ENCODE results near the gene KLHDC3.

The KLHDC3 gene

DNA sequence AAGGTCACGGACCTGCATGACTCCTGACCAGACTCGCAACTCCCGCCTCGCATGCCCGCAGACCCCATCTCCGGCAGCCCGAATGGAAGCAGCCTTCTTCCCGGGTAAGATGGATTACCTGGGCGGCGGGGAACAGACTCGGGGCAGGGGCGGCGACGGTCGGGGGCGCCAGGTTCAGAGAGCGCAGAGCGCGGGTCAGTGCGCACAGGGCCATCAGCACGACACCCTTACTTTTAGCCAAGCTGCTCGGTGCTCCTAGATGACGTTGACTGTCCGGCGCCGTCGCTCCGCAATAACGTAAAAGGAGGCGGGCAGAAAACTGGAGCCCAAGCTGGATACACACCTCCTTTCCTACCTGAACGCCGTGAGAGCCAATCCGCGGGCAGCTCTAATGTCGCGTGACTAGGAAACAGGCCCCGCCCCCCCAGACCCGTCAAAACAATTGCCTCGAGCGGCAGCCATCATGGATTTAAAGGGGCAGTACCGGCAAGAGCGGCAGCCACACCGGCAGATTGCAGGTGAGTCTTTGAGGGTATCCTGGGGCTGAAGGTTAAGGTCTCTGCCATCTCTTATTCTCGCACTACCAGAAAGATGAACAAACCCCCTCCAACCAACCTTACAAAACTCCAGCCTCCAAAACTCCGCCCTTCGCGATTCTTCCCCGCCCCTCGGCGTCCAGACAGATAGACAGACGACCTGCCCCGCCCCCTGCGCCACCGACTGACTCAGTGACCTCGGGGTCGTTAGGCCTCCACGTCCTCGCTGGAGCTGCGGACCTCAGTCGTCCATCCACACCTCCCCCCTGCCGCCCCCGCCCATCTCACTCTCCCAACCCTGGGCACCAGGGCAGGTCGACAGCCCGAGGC is 45.4 kb downstream of the KLHDC3 start, which contains the start of the genes KLC4 and MRPL2:
KLC4 (plus strand) TSS at position 464 of the 866 bp plus-strand sequence. CDS start 1,705 bp downstream, outside the sequence.
MRPL2 (minus strand) TSS at position 267 of the 866 bp plus-strand sequence; CDS start at position 214, 53 bp downstream.
- Histone ChIP-seq H3K27me3 (ENCODE audit: control insufficient read depth, insufficient read depth, low read length) (no peaks in the 10 kb centered on the region), H3K9ac (ENCODE audit: low read depth, low read length) (peak within 1 kb of the TSS; percentile 88), H3K4me1 (ENCODE audit: control insufficient read depth, insufficient read depth, low read length) (peaks cover 6% of the 10 kb centered on the region), H3K9me3 (ENCODE audit: control insufficient read depth, insufficient read depth, low read length) (no peaks in the 10 kb centered on the region), H3K4me3 (ENCODE audit: low read depth, low read length) (peak within 1 kb of the TSS; percentile 98), H3K36me3 (ENCODE audit: control insufficient read depth, insufficient read depth, low read length) (peaks cover 29% of the 10 kb centered on the region), H3K27ac (ENCODE audit: low read depth, low read length) (peak within 1 kb of the TSS; percentile 95)

GRCh38 chr6:43060034-43060754 is 46.1 kb downstream of the KLHDC3 start:
- Histone ChIP-seq H3K4me1 (ENCODE audit: control insufficient read depth, insufficient read depth, low read length) (peaks cover 6% of the 10 kb centered on the region), H3K9ac (ENCODE audit: low read depth, low read length) (peak overlapping the region; percentile 84; the same call in 1 of the 2 replicates), H3K9me3 (ENCODE audit: control insufficient read depth, insufficient read depth, low read length) (no peaks in the 10 kb centered on the region), H3K27me3 (ENCODE audit: control insufficient read depth, insufficient read depth, low read length) (no peaks in the 10 kb centered on the region), H3K27ac (ENCODE audit: low read depth, low read length) (peak overlapping the region; percentile 95), H3K36me3 (ENCODE audit: control insufficient read depth, insufficient read depth, low read length) (peaks cover 28% of the 10 kb centered on the region), H3K4me3 (ENCODE audit: low read depth, low read length) (peak overlapping the region; percentile 98)

DNA sequence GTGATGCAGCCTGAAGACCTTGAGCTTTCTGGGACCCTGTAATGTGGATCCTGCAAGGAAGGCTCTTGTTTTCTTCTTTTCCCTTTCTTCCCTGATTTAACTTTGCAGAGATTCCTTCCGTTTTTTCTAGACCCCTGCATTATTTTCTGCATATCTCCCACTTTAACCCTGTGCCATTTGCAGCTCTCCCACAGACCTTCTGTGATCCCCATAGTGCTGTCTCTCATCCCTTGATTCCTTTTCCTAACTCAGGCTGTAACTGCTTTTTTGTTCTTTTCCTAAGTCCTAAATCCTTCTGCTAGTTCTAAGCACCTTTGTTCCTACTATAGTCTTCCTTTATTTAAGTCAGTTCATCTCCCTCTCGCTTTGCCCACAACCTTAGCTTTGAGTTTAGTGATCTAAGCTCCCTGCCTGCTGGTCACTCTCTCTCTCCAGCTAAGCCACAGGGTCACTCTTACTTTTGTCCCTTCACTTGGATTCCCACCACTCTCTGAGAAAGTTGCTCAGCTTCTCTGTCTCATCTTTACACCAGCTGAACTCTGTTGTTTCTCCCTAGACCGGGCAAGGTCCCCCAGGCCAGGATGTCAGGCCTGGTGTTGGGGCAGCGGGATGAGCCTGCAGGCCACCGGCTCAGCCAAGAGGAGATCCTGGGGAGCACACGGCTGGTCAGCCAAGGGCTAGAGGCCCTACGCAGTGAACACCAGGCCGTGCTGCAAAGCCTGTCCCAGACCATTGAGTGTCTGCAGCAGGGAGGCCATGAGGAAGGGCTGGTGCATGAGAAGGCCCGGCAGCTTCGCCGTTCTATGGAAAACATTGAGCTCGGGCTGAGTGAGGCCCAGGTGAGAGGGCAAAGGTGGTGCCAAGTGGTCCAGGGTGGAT is 46.9 kb downstream of the KLHDC3 start:
- Histone ChIP-seq H3K27me3 (ENCODE audit: control insufficient read depth, insufficient read depth, low read length) (no peaks in the 10 kb centered on the region), H3K4me3 (ENCODE audit: low read depth, low read length) (peak overlapping the region; percentile 98; the same call in 1 of the 2 replicates), H3K4me1 (ENCODE audit: control insufficient read depth, insufficient read depth, low read length) (peaks cover 6% of the 10 kb centered on the region), H3K27ac (ENCODE audit: low read depth, low read length) (no peak overlapping the region), H3K9ac (ENCODE audit: low read depth, low read length) (no peak overlapping the region), H3K36me3 (ENCODE audit: control insufficient read depth, insufficient read depth, low read length) (peaks cover 24% of the 10 kb centered on the region), H3K9me3 (ENCODE audit: control insufficient read depth, insufficient read depth, low read length) (no peaks in the 10 kb centered on the region)

- peaks cover 24% of the 10 kb centered on the region for H3K36me3 ChIP-seq (ENCODE audit: control insufficient read depth, insufficient read depth, low read length)
Measured at GRCh38 chr6:43061861-43062260, 47.8 kb downstream of the KLHDC3 start.

DNA sequence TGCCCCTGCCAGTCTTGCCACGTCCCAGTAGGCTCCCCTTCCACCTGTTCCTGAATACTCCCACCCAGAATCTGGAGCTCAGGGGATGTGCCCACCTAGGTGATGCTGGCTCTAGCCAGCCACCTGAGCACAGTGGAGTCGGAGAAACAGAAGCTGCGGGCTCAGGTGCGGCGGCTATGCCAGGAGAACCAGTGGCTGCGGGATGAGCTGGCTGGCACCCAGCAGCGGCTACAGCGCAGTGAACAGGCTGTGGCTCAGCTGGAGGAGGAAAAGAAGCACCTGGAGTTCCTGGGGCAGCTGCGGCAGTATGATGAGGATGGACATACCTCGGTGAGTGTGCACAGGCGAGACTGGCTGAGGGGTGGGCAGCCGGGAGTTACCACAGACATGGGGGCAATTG is 48.8 kb downstream of the KLHDC3 start:
- H3K9ac ChIP-seq (ENCODE audit: low read depth, low read length), result no peak overlapping the region

More at GRCh38 chr6:43061861-43062260, 47.8 kb downstream of the KLHDC3 start:
- Histone ChIP-seq H3K4me3 (ENCODE audit: low read depth, low read length) (no peak overlapping the region), H3K27me3 (ENCODE audit: control insufficient read depth, insufficient read depth, low read length) (no peaks in the 10 kb centered on the region), H3K9me3 (ENCODE audit: control insufficient read depth, insufficient read depth, low read length) (no peaks in the 10 kb centered on the region), H3K4me1 (ENCODE audit: control insufficient read depth, insufficient read depth, low read length) (peaks cover 6% of the 10 kb centered on the region), H3K27ac (ENCODE audit: low read depth, low read length) (no peak overlapping the region), H3K9ac (ENCODE audit: low read depth, low read length) (no peak overlapping the region)

DNA sequence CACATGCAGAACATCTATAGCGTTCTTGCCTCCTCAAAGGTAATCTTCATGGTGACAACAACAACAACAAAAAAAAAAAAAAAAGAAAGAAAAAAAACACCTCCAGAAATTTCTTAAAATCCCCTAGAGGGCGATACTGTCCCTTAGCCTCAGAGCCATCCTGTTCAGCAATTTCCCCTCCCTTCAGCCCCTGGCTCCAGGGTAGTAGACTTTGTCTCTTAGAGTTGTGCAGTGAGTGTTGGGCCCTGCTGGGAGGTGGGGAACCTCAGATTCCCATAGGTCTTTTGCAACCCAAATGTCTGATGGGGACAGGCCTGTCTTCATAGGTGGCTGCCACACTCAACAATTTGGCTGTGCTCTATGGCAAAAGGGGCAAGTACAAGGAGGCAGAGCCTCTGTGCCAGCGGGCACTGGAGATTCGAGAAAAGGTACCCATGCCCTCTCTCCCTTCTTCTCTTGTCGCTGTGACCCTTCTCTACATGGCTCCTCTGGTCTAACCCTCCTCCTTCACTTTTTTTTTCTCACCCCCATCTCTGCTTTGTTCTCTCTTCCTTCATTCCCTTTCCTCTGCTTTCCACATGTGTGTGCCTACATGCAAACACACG is 56.1 kb downstream of the KLHDC3 start:
- H3K27me3 ChIP-seq (ENCODE audit: control insufficient read depth, insufficient read depth, low read length), result no peaks in the 10 kb centered on the region
- no peak overlapping the region for H3K9ac ChIP-seq (ENCODE audit: low read depth, low read length)
- peaks cover 8% of the 10 kb centered on the region; the same call in 1 of the 2 replicates for H3K4me1 ChIP-seq (ENCODE audit: control insufficient read depth, insufficient read depth, low read length)
- H3K9me3 ChIP-seq (ENCODE audit: control insufficient read depth, insufficient read depth, low read length), result no peaks in the 10 kb centered on the region
- H3K27ac ChIP-seq (ENCODE audit: low read depth, low read length), result no peak overlapping the region
- no peak overlapping the region for H3K4me3 ChIP-seq (ENCODE audit: low read depth, low read length)
- H3K36me3 ChIP-seq (ENCODE audit: control insufficient read depth, insufficient read depth, low read length), result peaks cover 31% of the 10 kb centered on the region

More for the DNA sequence above, 48.8 kb downstream of the KLHDC3 start:
- H3K4me1 ChIP-seq (ENCODE audit: control insufficient read depth, insufficient read depth, low read length), result peaks cover 6% of the 10 kb centered on the region
- H3K9me3 ChIP-seq (ENCODE audit: control insufficient read depth, insufficient read depth, low read length), result no peaks in the 10 kb centered on the region
- no peak overlapping the region for H3K4me3 ChIP-seq (ENCODE audit: low read depth, low read length)
- peaks cover 19% of the 10 kb centered on the region for H3K36me3 ChIP-seq (ENCODE audit: control insufficient read depth, insufficient read depth, low read length)
- H3K27me3 ChIP-seq (ENCODE audit: control insufficient read depth, insufficient read depth, low read length), result no peaks in the 10 kb centered on the region
- H3K27ac ChIP-seq (ENCODE audit: low read depth, low read length), result no peak overlapping the region
